Muscle layer of duodenum (tissue), 2 donors: ENCODE data around the gene USP37.
"Not testable (repeated sequence)": the region's sequence is repeated elsewhere in the genome, so short reads cannot be mapped to it uniquely, and the experiment has no call there.

Source experiments
- H3K27ac ChIP-seq: one replicate; pipeline ENCODE4 v1.7.0; 2013; ENCODE audit warnings: mild to moderate bottlenecking, low read length
- H3K27me3 ChIP-seq: one replicate; pipeline ENCODE4 v1.7.0; 2013; ENCODE audit warnings: low read depth, mild to moderate bottlenecking, control low read depth, low read length
- H3K36me3 ChIP-seq, 2 donors: one replicate each; pipeline ENCODE4 v1.7.0; 2013; ENCODE audit warnings: low read length in 2 of 2, control low read depth in 1 of 2, mild to moderate bottlenecking in 1 of 2; ENCODE audit not compliant: insufficient read depth in 2 of 2, control insufficient read depth in 1 of 2
- H3K4me1 ChIP-seq, 2 donors: one replicate each; pipeline ENCODE4 v1.7.0; 2013; ENCODE audit warnings: low read length in 2 of 2, mild to moderate bottlenecking in 2 of 2, control low read depth in 1 of 2, moderate library complexity in 1 of 2; ENCODE audit not compliant: insufficient read depth in 2 of 2, control insufficient read depth in 1 of 2
- H3K4me3 ChIP-seq, 2 donors: one replicate each; pipeline ENCODE4 v1.7.0; 2013; ENCODE audit warnings: low read length in 2 of 2, low read depth in 1 of 2, mild to moderate bottlenecking in 1 of 2
- H3K9me3 ChIP-seq, 2 donors: one replicate each; pipeline ENCODE4 v1.7.0; 2013; ENCODE audit warnings: low read length in 2 of 2, control low read depth in 1 of 2, mild to moderate bottlenecking in 1 of 2; ENCODE audit not compliant: control insufficient read depth in 1 of 2
- donor health status: healthy.

The USP37 gene

GRCh38 chr2:218547511-218547910, 20.6 kb downstream of the USP37 start:
- Histone ChIP-seq H3K9me3 (no peaks in the 10 kb centered on the region), H3K27me3 (no peaks in the 10 kb centered on the region), H3K27ac (no peak overlapping the region), H3K4me3 (no peak overlapping the region), H3K36me3 (peaks cover 27 to 49% of the 10 kb centered on the region in 2 donors), H3K4me1 (no peaks in the 10 kb centered on the region)

GRCh38 chr2:218546012-218546411, 22.1 kb downstream of the USP37 start:
- no peak overlapping the region for H3K4me3 ChIP-seq
- H3K27ac ChIP-seq = no peak overlapping the region
- H3K9me3 ChIP-seq = no peaks in the 10 kb centered on the region
- peaks cover 39 to 61% of the 10 kb centered on the region in 2 donors for H3K36me3 ChIP-seq
- H3K27me3 ChIP-seq = no peaks in the 10 kb centered on the region
- H3K4me1 ChIP-seq = no peaks in the 10 kb centered on the region

GRCh38 chr2:218540015-218540414, 28.1 kb downstream of the USP37 start:
- Histone ChIP-seq H3K4me3 (no peak overlapping the region), H3K27ac (no peak overlapping the region), H3K9me3 (no peaks in the 10 kb centered on the region), H3K4me1 (no peaks in the 10 kb centered on the region), H3K36me3 (peaks cover 51 to 57% of the 10 kb centered on the region in 2 donors), H3K27me3 (no peaks in the 10 kb centered on the region)

GRCh38 chr2:218536804-218537494, 31.2 kb downstream of the USP37 start:
- Histone ChIP-seq H3K36me3 (peaks cover 38 to 61% of the 10 kb centered on the region in 2 donors), H3K4me1 (no peaks in the 10 kb centered on the region), H3K27ac (no peak overlapping the region)

GRCh38 chr2:218529990-218530389, 38.2 kb downstream of the USP37 start:
- no peak overlapping the region for H3K4me3 ChIP-seq
- no peaks in the 10 kb centered on the region for H3K4me1 ChIP-seq
- peaks cover 25 to 62% of the 10 kb centered on the region in 2 donors for H3K36me3 ChIP-seq
- no peaks in the 10 kb centered on the region for H3K27me3 ChIP-seq
- no peak overlapping the region for H3K27ac ChIP-seq
- no peaks in the 10 kb centered on the region for H3K9me3 ChIP-seq

More at GRCh38 chr2:218536804-218537494, 31.2 kb downstream of the USP37 start:
- no peak overlapping the region for H3K4me3 ChIP-seq
- no peaks in the 10 kb centered on the region for H3K27me3 ChIP-seq
- H3K9me3 ChIP-seq = no peaks in the 10 kb centered on the region

- not testable (repeated sequence) for H3K9me3 ChIP-seq, H3K27me3 ChIP-seq, H3K4me1 ChIP-seq, H3K4me3 ChIP-seq, H3K27ac ChIP-seq
- H3K36me3 ChIP-seq = peaks cover 36 to 68% of the 10 kb centered on the region in 2 donors
Observed at GRCh38 chr2:218528409-218528808, 39.7 kb downstream of the USP37 start.

GRCh38 chr2:218523651-218524050, 44.5 kb downstream of the USP37 start:
- H3K27ac ChIP-seq = no peak overlapping the region
- no peaks in the 10 kb centered on the region for H3K27me3 ChIP-seq
- H3K36me3 ChIP-seq = peaks cover 24 to 35% of the 10 kb centered on the region in 2 donors

GRCh38 chr2:218518876-218519275, 49.3 kb downstream of the USP37 start:
- Histone ChIP-seq H3K9me3 (peaks cover 0 to 2% of the 10 kb centered on the region in 2 donors), H3K4me1 (no peaks in the 10 kb centered on the region), H3K36me3 (peaks cover 14 to 15% of the 10 kb centered on the region in 2 donors), H3K4me3 (no peak overlapping the region), H3K27ac (no peak overlapping the region), H3K27me3 (no peaks in the 10 kb centered on the region)

More at GRCh38 chr2:218523651-218524050, 44.5 kb downstream of the USP37 start:
- Histone ChIP-seq H3K4me3 (no peak overlapping the region), H3K9me3 (peaks cover 0 to 5% of the 10 kb centered on the region in 2 donors), H3K4me1 (no peaks in the 10 kb centered on the region)

GRCh38 chr2:218517434-218518206, 50.5 kb downstream of the USP37 start:
- H3K9me3 ChIP-seq = no peaks in the 10 kb centered on the region
- H3K27me3 ChIP-seq = no peaks in the 10 kb centered on the region
- no peak overlapping the region for H3K27ac ChIP-seq
- no peak overlapping the region for H3K4me3 ChIP-seq
- peaks cover 8 to 9% of the 10 kb centered on the region in 2 donors for H3K36me3 ChIP-seq
- no peaks in the 10 kb centered on the region for H3K4me1 ChIP-seq

DNA sequence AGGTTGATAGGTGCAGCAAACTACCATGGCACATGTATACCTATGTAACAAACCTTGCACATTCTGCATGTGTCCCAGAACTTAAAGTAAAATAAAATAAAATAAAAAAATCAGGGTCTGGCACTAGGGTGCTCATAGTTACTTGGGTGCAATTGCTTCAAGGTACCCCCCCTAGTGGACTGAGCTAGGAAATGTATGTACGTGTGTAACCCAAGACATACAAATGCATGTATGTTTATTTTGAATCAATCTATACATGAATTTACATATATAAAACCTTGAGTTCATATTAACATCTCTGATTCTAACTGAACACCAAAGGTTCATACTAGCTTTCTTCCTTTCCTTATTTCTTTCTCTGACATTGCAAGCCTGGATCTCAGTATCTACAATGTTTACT, 51.5 kb downstream of the USP37 start:
- Histone ChIP-seq H3K36me3 (peaks cover 2 to 9% of the 10 kb centered on the region in 2 donors), H3K9me3 (no peaks in the 10 kb centered on the region), H3K4me3 (no peak overlapping the region), H3K27ac (no peak overlapping the region), H3K4me1 (no peaks in the 10 kb centered on the region), H3K27me3 (no peaks in the 10 kb centered on the region)

DNA sequence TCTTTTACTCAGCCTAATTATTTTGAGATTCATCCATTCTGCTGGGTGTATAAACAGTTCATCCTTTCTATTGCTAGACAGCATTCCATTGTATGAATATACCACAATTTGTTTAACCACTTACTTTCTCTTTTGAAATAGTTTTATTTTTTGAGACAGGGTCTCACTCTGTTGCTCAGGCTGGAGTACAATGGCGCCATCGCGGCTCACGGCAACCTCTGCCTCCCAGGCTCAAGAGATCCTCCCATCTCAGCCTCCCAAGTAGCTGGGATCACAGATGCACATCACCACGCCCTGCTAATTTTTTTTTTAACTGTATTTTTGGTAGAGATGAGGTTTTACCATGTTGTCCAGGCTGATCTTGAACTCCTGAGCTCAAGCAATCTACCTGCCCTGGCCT, 54.5 kb downstream of the USP37 start:
- Histone ChIP-seq H3K27ac (no peak overlapping the region), H3K36me3 (peaks cover 2 to 3% of the 10 kb centered on the region in 2 donors), H3K27me3 (no peaks in the 10 kb centered on the region), H3K4me3 (no peak overlapping the region), H3K4me1 (no peaks in the 10 kb centered on the region), H3K9me3 (no peaks in the 10 kb centered on the region)
